HG02798 (cell line): ENCODE measurements around the gene RASA3.

Source experiments
- ATAC-seq: cut with Tn5 transposase; IDR thresholded peaks from one replicate; pipeline ENCODE4 v1.9.1; 2021; ENCODE audit warnings: mild to moderate bottlenecking; ENCODE audit not compliant: unreplicated experiment, poor library complexity

The RASA3 gene

GRCh38 chr13:113977976-113978375 is 154.4 kb downstream of the RASA3 start:
- ATAC-seq = no peak

GRCh38 chr13:113976711-113977684 is 155.4 kb downstream of the RASA3 start:
- no peak for ATAC-seq

GRCh38 chr13:113975416-113975815 is 157.0 kb downstream of the RASA3 start:
- ATAC-seq = no peak

GRCh38 chr13:113974304-113975281 is 157.8 kb downstream of the RASA3 start:
- no peak for ATAC-seq

- ATAC-seq = no peak
Measured at GRCh38 chr13:113973218-113974164, 158.9 kb downstream of the RASA3 start, which contains the start of gene C13orf46. Gene C13orf46 (minus strand): TSS chr13:113974076. CDS start chr13:113973997, 79 bp downstream.

- no peak for ATAC-seq
Measured at GRCh38 chr13:113972451-113973217, 159.8 kb downstream of the RASA3 start.

GRCh38 chr13:113971471-113972231 is 160.8 kb downstream of the RASA3 start:
- ATAC-seq = no peak

GRCh38 chr13:113970810-113971470 is 161.5 kb downstream of the RASA3 start:
- ATAC-seq = no peak

- no peak for ATAC-seq
Measured at GRCh38 chr13:113969973-113970611, 162.3 kb downstream of the RASA3 start.

- no peak for ATAC-seq
Measured at GRCh38 chr13:113969311-113969972, 163.0 kb downstream of the RASA3 start.

- ATAC-seq = no peak
Measured at GRCh38 chr13:113968463-113969310, 163.7 kb downstream of the RASA3 start.

GRCh38 chr13:113967729-113968462 is 164.5 kb downstream of the RASA3 start:
- no peak for ATAC-seq

- no peak for ATAC-seq
Measured at GRCh38 chr13:113967206-113967720, 165.2 kb downstream of the RASA3 start.

- ATAC-seq = no peak
Measured at GRCh38 chr13:113965968-113966884, 166.2 kb downstream of the RASA3 start.
